ENCODE measurements around the gene PWWP2B. TPM values are rescaled to one million over a fixed set of nuclear protein-coding genes. Genes with fewer than 3 reads are reported as not detected.

The PWWP2B gene
- total RNA-seq, 4 donors from 2014 or later, result 11.8 to 25.5 (median 14.3) TPM

- H3K9me3 ChIP-seq, result no peaks in the 10 kb centered on the region
- no peak for DNase-seq (ENCODE audit: extremely low spot score)
- TF ChIP-seq CTCF (IDR thresholded peaks at IDR 0.05) (no peak), POLR2AphosphoS5 (IDR thresholded peaks at IDR 0.05) (peak in 1 of 2 donors; percentile 41)
- peak overlapping the region; percentile 88 to 96 (median 92) for H3K27ac ChIP-seq (replicated peaks in 1 of 4)
- peaks cover 0 to 3% (median 0%) of the 10 kb centered on the region in 4 donors for H3K36me3 ChIP-seq
- H3K4me1 ChIP-seq, result peaks cover 40 to 60% (median 58%) of the 10 kb centered on the region in 4 donors
- intact Hi-C loops (cut with DNase I), result no loop called here
- no peak overlapping the region for H3K4me3 ChIP-seq
- 69% methylated on average over 24 of the region's 26 CpGs for WGBS
- no peaks in the 10 kb centered on the region for H3K27me3 ChIP-seq
Measured at GRCh38 chr10:132422903-132423825, 26.2 kb downstream of the PWWP2B start.

DNA sequence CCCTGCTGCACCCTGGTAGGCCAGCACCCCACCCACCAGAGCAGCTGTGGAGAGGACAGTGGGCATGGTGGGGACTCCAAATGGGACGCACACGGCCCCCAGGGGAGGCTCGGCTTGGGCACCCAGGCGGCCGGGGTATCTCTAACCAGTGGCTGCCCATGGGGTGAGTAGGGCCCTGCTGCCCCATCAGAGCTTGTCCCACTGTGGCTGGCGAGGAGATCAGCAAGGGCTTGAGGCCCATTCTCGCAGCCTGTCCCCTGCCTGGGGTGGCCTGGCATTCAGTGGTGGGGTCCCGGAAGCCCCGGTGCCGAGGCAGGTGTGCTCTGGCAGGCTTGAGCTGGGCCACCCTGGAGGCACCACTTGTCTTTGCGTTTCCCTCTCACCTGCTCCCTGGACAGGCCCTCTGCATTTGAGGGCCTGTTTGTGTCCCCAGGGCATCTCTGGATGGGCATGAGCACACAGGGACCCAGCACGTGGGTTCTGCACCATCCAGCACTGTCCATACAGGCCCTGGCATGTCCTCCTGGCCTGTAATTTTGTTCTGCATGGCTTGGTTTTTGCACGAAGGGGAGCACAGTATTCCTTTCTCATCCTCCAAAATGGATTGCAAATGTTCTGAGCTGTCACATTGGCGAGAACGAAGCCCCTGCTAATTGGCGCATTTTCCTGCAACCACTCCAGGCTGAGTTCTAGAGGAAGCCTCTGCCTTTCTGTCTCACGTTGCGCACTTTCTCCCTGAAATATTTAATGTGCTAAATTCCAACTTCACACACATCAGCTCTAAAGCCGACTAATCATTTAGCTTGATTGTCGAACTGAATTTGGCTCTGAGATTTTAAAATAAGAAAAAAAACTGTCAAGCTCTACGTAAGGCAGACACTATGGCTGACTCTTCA, 27.2 kb downstream of the PWWP2B start:
- peaks cover 30 to 53% (median 48%) of the 10 kb centered on the region in 4 donors for H3K4me1 ChIP-seq

GRCh38 chr10:132425029-132425756, 28.2 kb downstream of the PWWP2B start:
- intact Hi-C loops (cut with DNase I), result no loop called here
- no peaks in the 10 kb centered on the region for H3K9me3 ChIP-seq
- H3K27ac ChIP-seq (replicated peaks in 1 of 4), result no peak overlapping the region
- no peak for DNase-seq (ENCODE audit: extremely low spot score)
- no peaks in the 10 kb centered on the region for H3K27me3 ChIP-seq
- TF ChIP-seq CTCF (IDR thresholded peaks at IDR 0.05), result no peak
- no peak for TF ChIP-seq POLR2A (IDR thresholded peaks at IDR 0.05; ENCODE audit: low read depth)
- no peak for TF ChIP-seq EP300 (IDR thresholded peaks at IDR 0.05)
- no peak for TF ChIP-seq POLR2AphosphoS5 (IDR thresholded peaks at IDR 0.05)
- H3K4me1 ChIP-seq, result peaks cover 29 to 52% (median 47%) of the 10 kb centered on the region in 4 donors
- WGBS, result 97% methylated on average over 61 of the region's 61 CpGs
- H3K36me3 ChIP-seq, result peaks cover 0 to 7% (median 0%) of the 10 kb centered on the region in 4 donors
- H3K4me3 ChIP-seq, result no peak overlapping the region

More for the DNA sequence above, 27.2 kb downstream of the PWWP2B start:
- Histone ChIP-seq H3K4me3 (no peak overlapping the region), H3K27ac (replicated peaks in 1 of 4) (no peak overlapping the region), H3K36me3 (peaks cover 0 to 7% (median 0%) of the 10 kb centered on the region in 4 donors), H3K9me3 (no peaks in the 10 kb centered on the region), H3K27me3 (no peaks in the 10 kb centered on the region)
- TF ChIP-seq CTCF (IDR thresholded peaks at IDR 0.05), result no peak
- no peak for TF ChIP-seq POLR2AphosphoS5 (IDR thresholded peaks at IDR 0.05)
- TF ChIP-seq POLR2A (IDR thresholded peaks at IDR 0.05; ENCODE audit: low read depth), result no peak
- no peak for TF ChIP-seq EP300 (IDR thresholded peaks at IDR 0.05)
- WGBS, result 85% methylated on average over 9 of the region's 21 CpGs
- DNase-seq (ENCODE audit: extremely low spot score), result no peak
- intact Hi-C loops (cut with DNase I), result no loop called here

DNA sequence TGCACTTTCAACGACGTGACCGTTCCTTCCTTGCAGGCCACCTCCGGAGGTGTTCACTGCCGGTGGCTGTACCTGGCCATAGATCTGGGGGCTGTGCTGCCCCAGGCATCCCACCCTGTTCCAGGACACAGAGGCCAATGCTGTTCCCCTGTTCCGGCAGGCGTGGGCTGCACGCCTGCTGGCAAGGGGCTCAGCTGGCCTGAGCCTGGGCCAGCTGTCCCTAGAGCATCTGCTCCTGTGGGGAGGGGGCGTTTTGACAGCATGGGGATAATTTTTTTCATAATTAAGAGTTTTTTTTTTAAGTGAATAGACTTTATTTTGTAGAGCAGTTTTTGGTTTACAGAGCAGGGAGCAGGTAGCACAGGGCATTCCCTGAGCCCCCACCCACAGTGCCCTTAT, 28.8 kb downstream of the PWWP2B start:
- H3K27me3 ChIP-seq, result no peaks in the 10 kb centered on the region
- DNase-seq (ENCODE audit: extremely low spot score), result no peak
- no peak overlapping the region for H3K27ac ChIP-seq (replicated peaks in 1 of 4)
- 94% methylated on average over 9 of the region's 9 CpGs for WGBS
- no peak overlapping the region for H3K4me3 ChIP-seq
- intact Hi-C loops (cut with DNase I), result no loop called here
- TF ChIP-seq CTCF (IDR thresholded peaks at IDR 0.05) (no peak), POLR2AphosphoS5 (IDR thresholded peaks at IDR 0.05) (no peak), EP300 (IDR thresholded peaks at IDR 0.05) (no peak), POLR2A (IDR thresholded peaks at IDR 0.05; ENCODE audit: low read depth) (no peak)
- H3K9me3 ChIP-seq, result no peaks in the 10 kb centered on the region
- peaks cover 24 to 46% (median 42%) of the 10 kb centered on the region in 4 donors for H3K4me1 ChIP-seq
- H3K36me3 ChIP-seq, result peaks cover 0 to 7% (median 0%) of the 10 kb centered on the region in 4 donors

All from esophagus muscularis mucosa (tissue), 4 donors.